IPS-15b (cell line): ENCODE results near the gene MAZ.
"Not testable (repeated sequence)": the region's sequence is repeated elsewhere in the genome, so short reads cannot be mapped to it uniquely, and the experiment has no call there.

Experiments
- H3K27me3 ChIP-seq: one replicate; pipeline ENCODE4 v1.6.1; 2013; ENCODE audit warnings: low read length; ENCODE audit not compliant: control insufficient read depth, insufficient read depth
- H3K36me3 ChIP-seq: one replicate; pipeline ENCODE4 v1.6.1; 2013; ENCODE audit warnings: low read length; ENCODE audit not compliant: control insufficient read depth, insufficient read depth
- H3K4me1 ChIP-seq: one replicate; pipeline ENCODE4 v1.6.1; 2013; ENCODE audit warnings: mild to moderate bottlenecking, low read length; ENCODE audit not compliant: control insufficient read depth, insufficient read depth
- H3K4me3 ChIP-seq: one replicate; pipeline ENCODE4 v1.5.1; 2013; ENCODE audit warnings: low read depth, low read length
- H3K9ac ChIP-seq: one replicate; pipeline ENCODE4 v1.6.1; 2013; ENCODE audit warnings: low read depth, mild to moderate bottlenecking, low read length
- H3K9me3 ChIP-seq: one replicate; pipeline ENCODE4 v1.6.1; 2013; ENCODE audit warnings: mild to moderate bottlenecking, low read length; ENCODE audit not compliant: control insufficient read depth, insufficient read depth

Gene MAZ

DNA sequence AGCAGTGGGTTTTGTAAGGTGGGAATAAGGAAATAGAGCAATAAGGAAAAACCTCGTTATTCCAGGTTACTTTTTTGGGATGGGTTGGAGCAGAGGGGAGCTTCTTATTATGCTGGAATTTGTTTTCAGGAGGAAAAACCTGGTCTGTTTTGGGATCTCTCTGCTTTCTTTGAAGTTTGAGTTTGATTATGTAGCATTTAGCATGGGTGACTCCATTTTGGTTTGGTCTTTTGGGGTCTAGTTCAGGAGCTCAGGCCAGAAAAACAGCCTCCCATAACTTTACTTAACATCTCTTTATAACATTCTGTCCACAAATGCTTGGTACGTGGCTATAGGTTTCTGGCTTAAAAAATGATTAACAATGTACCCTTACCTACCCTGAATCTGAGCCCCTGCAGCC, 36.8 kb upstream of the MAZ start:
- Histone ChIP-seq H3K36me3 (no peaks in the 10 kb centered on the region), H3K27me3 (no peaks in the 10 kb centered on the region), H3K9ac (no peak overlapping the region), H3K9me3 (no peaks in the 10 kb centered on the region), H3K4me1 (no peaks in the 10 kb centered on the region), H3K4me3 (no peak overlapping the region)

DNA sequence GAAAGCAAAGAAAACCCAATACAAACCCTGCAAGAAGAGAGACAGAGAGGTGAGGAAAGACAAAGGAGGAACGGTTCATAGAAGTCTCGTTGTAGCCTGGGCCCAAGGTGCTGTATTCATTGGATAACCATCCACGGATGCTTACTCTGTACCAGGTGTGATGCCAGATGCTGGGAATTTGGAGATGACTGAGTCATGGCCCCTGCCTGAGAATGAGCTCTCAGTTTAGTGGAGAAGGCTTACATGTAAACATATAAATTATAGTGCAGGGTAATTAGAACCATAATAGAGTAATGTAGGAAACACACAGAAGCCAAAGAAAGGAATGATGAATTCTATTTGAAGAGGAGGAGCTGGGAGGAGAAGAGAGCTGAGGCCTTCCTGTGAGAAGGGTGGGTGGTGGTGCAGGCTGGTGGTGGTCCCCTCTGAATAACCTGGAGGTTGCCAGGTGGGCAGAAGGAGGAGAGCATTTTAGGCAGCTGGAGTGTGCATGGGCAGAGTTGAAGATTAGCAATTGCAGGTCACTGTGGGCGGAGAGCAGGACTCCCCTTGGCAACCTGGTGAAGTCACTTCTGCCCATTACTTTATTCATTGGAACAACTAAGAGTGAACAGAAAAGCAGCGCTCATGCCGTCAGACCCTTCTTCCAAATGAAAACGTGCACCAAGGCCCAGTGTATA, 35.9 kb upstream of the MAZ start:
- no peaks in the 10 kb centered on the region for H3K9me3 ChIP-seq
- H3K36me3 ChIP-seq: no peaks in the 10 kb centered on the region
- H3K9ac ChIP-seq: no peak overlapping the region
- H3K27me3 ChIP-seq: no peaks in the 10 kb centered on the region
- H3K4me3 ChIP-seq: no peak overlapping the region
- no peaks in the 10 kb centered on the region for H3K4me1 ChIP-seq

GRCh38 chr16:29772330-29772729, 34.0 kb upstream of the MAZ start:
- H3K4me3 ChIP-seq, H3K9ac ChIP-seq, H3K4me1 ChIP-seq, H3K36me3 ChIP-seq, H3K9me3 ChIP-seq, H3K27me3 ChIP-seq: not testable (repeated sequence)

- Histone ChIP-seq H3K27me3 (peaks cover 6% of the 10 kb centered on the region), H3K9me3 (no peaks in the 10 kb centered on the region), H3K9ac (no peak overlapping the region), H3K4me3 (no peak overlapping the region), H3K36me3 (no peaks in the 10 kb centered on the region), H3K4me1 (peaks cover 2% of the 10 kb centered on the region)
These were observed 31.6 kb upstream of the MAZ start for GRCh38 chr16:29774730-29775129.

GRCh38 chr16:29775742-29776408, 30.5 kb upstream of the MAZ start:
- Histone ChIP-seq H3K4me1 (peaks cover 2% of the 10 kb centered on the region), H3K36me3 (no peaks in the 10 kb centered on the region), H3K27me3 (peaks cover 8% of the 10 kb centered on the region), H3K9me3 (no peaks in the 10 kb centered on the region), H3K9ac (no peak overlapping the region), H3K4me3 (no peak overlapping the region)

- Histone ChIP-seq H3K27me3 (peaks cover 17% of the 10 kb centered on the region), H3K4me1 (peaks cover 2% of the 10 kb centered on the region), H3K9ac (no peak within 1 kb of the TSS), H3K9me3 (no peaks in the 10 kb centered on the region), H3K4me3 (no peak within 1 kb of the TSS), H3K36me3 (no peaks in the 10 kb centered on the region)
These were observed 28.6 kb upstream of the MAZ start, which contains the start of gene ZG16 for GRCh38 chr16:29777576-29778350. Gene ZG16, plus strand, starts transcription at chr16:29778256. Its CDS starts 1,011 bp downstream, at chr16:29779267.

DNA sequence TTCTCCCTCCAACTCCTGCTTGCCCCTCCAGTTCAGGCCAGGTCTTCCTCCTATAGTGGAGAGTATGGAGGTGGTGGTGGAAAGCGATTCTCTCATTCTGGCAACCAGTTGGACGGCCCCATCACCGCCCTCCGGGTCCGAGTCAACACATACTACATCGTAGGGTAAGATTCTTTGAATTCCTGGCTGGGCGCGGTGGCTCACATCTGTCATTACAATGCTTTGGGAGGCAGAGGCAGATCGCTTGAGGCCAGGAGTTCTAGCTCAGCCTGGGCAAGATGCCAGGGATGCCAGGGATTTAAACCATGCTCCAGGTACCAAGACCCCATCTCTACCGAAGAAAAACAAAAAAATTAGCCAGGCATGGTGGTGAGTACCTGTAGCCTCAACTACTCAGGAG, 26.9 kb upstream of the MAZ start:
- H3K27me3 ChIP-seq: peaks cover 17% of the 10 kb centered on the region
- no peaks in the 10 kb centered on the region for H3K36me3 ChIP-seq
- no peaks in the 10 kb centered on the region for H3K9me3 ChIP-seq
- no peak overlapping the region for H3K4me3 ChIP-seq
- H3K4me1 ChIP-seq: peaks cover 2% of the 10 kb centered on the region
- no peak overlapping the region for H3K9ac ChIP-seq

DNA sequence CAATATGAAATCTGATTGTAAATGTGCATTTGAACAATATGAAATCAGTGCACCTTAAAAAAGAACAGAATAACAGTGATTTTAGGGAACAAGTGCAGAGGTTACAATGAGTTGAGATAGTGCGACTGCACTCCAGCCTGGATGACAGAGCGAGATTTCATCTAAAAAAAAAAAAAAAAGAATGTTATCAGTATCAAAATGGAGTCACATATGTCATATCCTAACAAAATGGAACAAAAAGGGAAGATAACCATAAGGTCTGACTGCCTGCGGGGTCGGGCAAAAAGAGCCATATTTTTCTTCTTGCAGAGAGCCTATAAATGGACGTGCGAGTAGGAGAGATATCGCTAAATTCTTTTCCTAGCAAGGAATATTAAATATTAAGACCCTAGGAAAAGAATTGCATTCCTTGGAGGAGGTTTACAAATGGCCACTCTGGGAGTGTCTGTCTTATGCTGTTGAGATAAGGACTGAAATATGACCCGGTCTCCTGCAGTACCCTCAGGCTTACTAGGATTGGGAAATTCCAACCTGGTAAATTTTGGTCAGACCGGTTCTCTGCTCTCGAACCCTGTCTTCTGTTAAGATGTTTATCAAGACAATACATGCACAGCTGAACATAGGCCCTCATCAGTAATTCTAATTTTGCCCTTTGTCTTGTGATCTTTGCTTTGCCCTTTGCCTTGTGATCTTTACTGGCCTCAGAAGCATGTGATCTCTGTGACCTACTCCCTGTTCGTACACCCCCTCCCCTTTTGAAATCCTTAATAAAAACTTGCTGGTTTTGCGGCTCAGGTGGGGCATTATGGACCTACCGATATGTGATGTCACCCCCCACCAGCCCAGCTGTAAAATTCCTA, 23.0 kb upstream of the MAZ start:
- H3K9me3 ChIP-seq, H3K9ac ChIP-seq, H3K36me3 ChIP-seq, H3K4me3 ChIP-seq, H3K4me1 ChIP-seq: not testable (repeated sequence)
- H3K27me3 ChIP-seq: peaks cover 20% of the 10 kb centered on the region

- H3K36me3 ChIP-seq: no peaks in the 10 kb centered on the region
- no peak overlapping the region for H3K4me3 ChIP-seq
- H3K9ac ChIP-seq: no peak overlapping the region
- H3K9me3 ChIP-seq: no peaks in the 10 kb centered on the region
- H3K27me3 ChIP-seq: peaks cover 15% of the 10 kb centered on the region
- no peaks in the 10 kb centered on the region for H3K4me1 ChIP-seq
These were observed 22.2 kb upstream of the MAZ start for GRCh38 chr16:29784157-29784556.

GRCh38 chr16:29784901-29785500, 21.3 kb upstream of the MAZ start:
- peak overlapping the region; percentile 64 for H3K4me3 ChIP-seq
- H3K9me3 ChIP-seq: no peaks in the 10 kb centered on the region
- H3K9ac ChIP-seq: no peak overlapping the region
- H3K27me3 ChIP-seq: peaks cover 12% of the 10 kb centered on the region
- peaks cover 2% of the 10 kb centered on the region for H3K4me1 ChIP-seq
- H3K36me3 ChIP-seq: no peaks in the 10 kb centered on the region

GRCh38 chr16:29787155-29787554, 19.2 kb upstream of the MAZ start:
- not testable (repeated sequence) for H3K36me3 ChIP-seq, H3K4me1 ChIP-seq, H3K27me3 ChIP-seq, H3K9me3 ChIP-seq, H3K4me3 ChIP-seq, H3K9ac ChIP-seq
